C4-2B (cell line): ENCODE data around the gene ARSB.

Experiments
- CTCF ChIP-seq: fragments of 450-650 bp; conservative IDR thresholded peaks from 2 replicates; pipeline ENCODE4 v1.5.1; 2017; ENCODE audit warnings: mild to moderate bottlenecking
- ZFX ChIP-seq: fragments of 450-650 bp; IDR thresholded peaks from 2 replicates; pipeline ENCODE4 v1.6.1; 2017

- TF ChIP-seq CTCF (no peak), ZFX (no peak)
Measured at GRCh38 chr5:78787783-78788182, 197.3 kb downstream of the ARSB start.
